Lower lobe of right lung (tissue), 2 donors: ENCODE measurements around the gene BANF2. TPM values are rescaled to one million over a fixed set of nuclear protein-coding genes. Genes with fewer than 3 reads are reported as not detected.

ENCODE experiments used
- ATAC-seq, 2 donors: fragments of 200-7000 bp; cut with Tn5 transposase; one replicate each; pipeline ENCODE4 v1.9.1; 2020 to 2022; ENCODE audit warnings: mild to moderate bottlenecking in 2 of 2, moderate library complexity in 2 of 2
- DNase-seq: peaks from one replicate; pipeline ENCODE4 v3.0.0-alpha.2; 2020
- H3K27ac ChIP-seq: fragments of 200-600 bp; one replicate; pipeline ENCODE4 v1.8.0; 2022
- H3K27me3 ChIP-seq: fragments of 200-600 bp; one replicate; pipeline ENCODE4 v1.8.0; 2022; ENCODE audit warnings: low read depth
- H3K36me3 ChIP-seq: fragments of 200-600 bp; one replicate; pipeline ENCODE4 v1.8.0; 2022; ENCODE audit warnings: mild to moderate bottlenecking
- H3K4me1 ChIP-seq: fragments of 200-600 bp; one replicate; pipeline ENCODE4 v1.8.0; 2022
- H3K4me3 ChIP-seq: fragments of 200-600 bp; one replicate; pipeline ENCODE4 v1.8.0; 2022; ENCODE audit warnings: mild to moderate bottlenecking
- H3K9me3 ChIP-seq: fragments of 200-600 bp; one replicate; pipeline ENCODE4 v1.8.0; 2022
- CTCF ChIP-seq: fragments of 200-600 bp; IDR thresholded peaks from one replicate; pipeline ENCODE4 v1.8.0; 2022; ENCODE audit warnings: antibody characterized with exemption, mild to moderate bottlenecking
- intact Hi-C: fragments of 100-400 bp; cut with DNase I; formaldehyde crosslinking; loops from one replicate; pipeline ENCODE4 v1.11.0; 2022
- long read RNA-seq: library from polyadenylated mRNA; unstranded; transcript quantifications from one replicate; pipeline ENCODE4 v2.0.0, GENCODE V29; 2021
- total RNA-seq: library from RNA; stranded (reverse); fragmentation: NEBNext Ultra II Directional; extraction: Animal tissue kit (Norgen Biotek cat#: 25700); gene quantifications from one replicate; pipeline ENCODE4 v1.2.1, GENCODE V29; 2021
- donor health status: DM: no; HTN: yes; CAD: no; lungs with severe emphysema.

Gene BANF2
- not detected for total RNA-seq
- long read RNA-seq, result 0 reads

GRCh38 chr20:17699931-17700351 lies at the start of gene BANF2:
BANF2 (plus strand) TSS chr20:17699966; CDS start chr20:17725026, 25,060 bp downstream.
- DNase-seq (no peak), ATAC-seq (no peak)
- Histone ChIP-seq H3K9me3 (no peaks in the 10 kb centered on the region), H3K4me3 (no peak within 1 kb of the TSS), H3K27me3 (no peaks in the 10 kb centered on the region), H3K36me3 (no peaks in the 10 kb centered on the region), H3K4me1 (no peaks in the 10 kb centered on the region), H3K27ac (no peak within 1 kb of the TSS)
- intact Hi-C loops, result no loop called here
- no peak for TF ChIP-seq CTCF

GRCh38 chr20:17650301-17651128 lies 49.3 kb upstream of the BANF2 start:
- H3K4me3 ChIP-seq, result no peak overlapping the region
- H3K9me3 ChIP-seq, result no peaks in the 10 kb centered on the region
- H3K27me3 ChIP-seq, result no peaks in the 10 kb centered on the region
- intact Hi-C loops, result loop anchor here (10.0 kb wide), 1 partner anchor 244 kb away; no protein-coding TSS in a partner anchor
- peaks cover 67% of the 10 kb centered on the region for H3K4me1 ChIP-seq
- peaks cover 12% of the 10 kb centered on the region for H3K36me3 ChIP-seq
- ATAC-seq (peak in 1 of 2 donors; percentile 4), DNase-seq (no peak)
- no peak for TF ChIP-seq CTCF
- no peak overlapping the region for H3K27ac ChIP-seq

GRCh38 chr20:17651129-17651759 lies 48.5 kb upstream of the BANF2 start:
- DNase-seq (no peak), ATAC-seq (peak in 1 of 2 donors; percentile 49)
- no peaks in the 10 kb centered on the region for H3K27me3 ChIP-seq
- no peak overlapping the region for H3K4me3 ChIP-seq
- peaks cover 65% of the 10 kb centered on the region for H3K4me1 ChIP-seq
- no peak for TF ChIP-seq CTCF
- peaks cover 19% of the 10 kb centered on the region for H3K36me3 ChIP-seq
- H3K27ac ChIP-seq, result no peak overlapping the region
- H3K9me3 ChIP-seq, result no peaks in the 10 kb centered on the region
- intact Hi-C loops, result loop anchor here (10.0 kb wide), 1 partner anchor 244 kb away; no protein-coding TSS in a partner anchor

- H3K27me3 ChIP-seq, result no peaks in the 10 kb centered on the region
- no peak for DNase-seq
- intact Hi-C loops, result loop anchor here (10.0 kb wide), 1 partner anchor 243 kb away; no protein-coding TSS in a partner anchor
- H3K4me1 ChIP-seq, result peaks cover 60% of the 10 kb centered on the region
- no peak overlapping the region for H3K27ac ChIP-seq
- H3K36me3 ChIP-seq, result peaks cover 23% of the 10 kb centered on the region
- TF ChIP-seq CTCF, result peak; percentile 14
- no peak overlapping the region for H3K4me3 ChIP-seq
- no peaks in the 10 kb centered on the region for H3K9me3 ChIP-seq
- peak in 1 of 2 donors; percentile 35 for ATAC-seq
Measured at GRCh38 chr20:17651760-17652388, 47.9 kb upstream of the BANF2 start.

GRCh38 chr20:17652411-17652810 lies 47.4 kb upstream of the BANF2 start:
- no peak for DNase-seq
- no peak for TF ChIP-seq CTCF
- H3K9me3 ChIP-seq, result no peaks in the 10 kb centered on the region
- intact Hi-C loops, result loop anchor here (10.0 kb wide), 1 partner anchor 242 kb away; no protein-coding TSS in a partner anchor
- ATAC-seq, result no peak
- H3K27ac ChIP-seq, result no peak overlapping the region
- H3K4me3 ChIP-seq, result no peak overlapping the region
- H3K27me3 ChIP-seq, result no peaks in the 10 kb centered on the region
- peaks cover 27% of the 10 kb centered on the region for H3K36me3 ChIP-seq
- H3K4me1 ChIP-seq, result peaks cover 60% of the 10 kb centered on the region
